ENCODE results near the gene NOP9.

The NOP9 gene

DNA sequence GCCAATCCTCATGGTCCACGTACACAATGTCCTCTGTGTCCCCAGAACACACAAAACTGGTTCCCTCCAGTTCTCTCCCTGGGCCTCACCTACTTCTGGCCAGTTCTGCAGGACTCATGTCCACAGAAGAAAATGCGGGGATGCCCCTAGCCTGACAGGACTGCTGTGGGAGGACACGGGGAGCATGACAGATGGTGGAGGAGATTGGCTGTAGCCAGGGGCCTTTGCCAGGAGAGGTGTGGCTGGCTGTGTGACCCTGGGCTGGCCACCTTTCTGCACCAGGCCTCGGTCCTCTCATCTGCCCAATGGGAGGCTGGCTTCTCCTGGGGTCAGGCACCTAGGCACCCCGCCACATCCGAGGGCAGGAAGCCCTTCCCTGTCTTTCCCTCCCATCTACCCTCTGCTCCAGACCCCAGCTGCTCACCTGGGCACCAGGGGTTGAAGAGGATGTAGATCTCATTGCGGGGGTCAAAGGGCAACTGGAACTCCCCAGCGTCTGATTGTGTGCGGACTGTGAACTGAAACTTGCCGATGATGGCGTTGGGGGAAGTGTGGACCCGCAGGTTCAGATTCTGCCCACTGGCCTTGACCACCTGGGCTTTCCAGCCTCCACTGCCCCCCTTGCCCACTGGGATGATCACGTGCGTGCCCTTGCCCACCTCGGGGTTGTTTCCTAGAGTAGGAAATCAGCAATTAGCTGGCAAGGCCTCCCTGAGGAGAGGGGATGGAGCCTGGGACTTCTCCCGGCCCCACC is 39.4 kb upstream of the NOP9 start:
- DNase-seq (ENCODE audit: extremely low read depth, low read depth) = no peak
- TF ChIP-seq, protein P1, sequence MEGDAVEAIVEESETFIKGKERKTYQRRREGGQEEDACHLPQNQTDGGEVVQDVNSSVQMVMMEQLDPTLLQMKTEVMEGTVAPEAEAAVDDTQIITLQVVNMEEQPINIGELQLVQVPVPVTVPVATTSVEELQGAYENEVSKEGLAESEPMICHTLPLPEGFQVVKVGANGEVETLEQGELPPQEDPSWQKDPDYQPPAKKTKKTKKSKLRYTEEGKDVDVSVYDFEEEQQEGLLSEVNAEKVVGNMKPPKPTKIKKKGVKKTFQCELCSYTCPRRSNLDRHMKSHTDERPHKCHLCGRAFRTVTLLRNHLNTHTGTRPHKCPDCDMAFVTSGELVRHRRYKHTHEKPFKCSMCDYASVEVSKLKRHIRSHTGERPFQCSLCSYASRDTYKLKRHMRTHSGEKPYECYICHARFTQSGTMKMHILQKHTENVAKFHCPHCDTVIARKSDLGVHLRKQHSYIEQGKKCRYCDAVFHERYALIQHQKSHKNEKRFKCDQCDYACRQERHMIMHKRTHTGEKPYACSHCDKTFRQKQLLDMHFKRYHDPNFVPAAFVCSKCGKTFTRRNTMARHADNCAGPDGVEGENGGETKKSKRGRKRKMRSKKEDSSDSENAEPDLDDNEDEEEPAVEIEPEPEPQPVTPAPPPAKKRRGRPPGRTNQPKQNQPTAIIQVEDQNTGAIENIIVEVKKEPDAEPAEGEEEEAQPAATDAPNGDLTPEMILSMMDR (IDR thresholded peaks at IDR 0.05; ENCODE audit: low read depth, low read length) = no peak

DNA sequence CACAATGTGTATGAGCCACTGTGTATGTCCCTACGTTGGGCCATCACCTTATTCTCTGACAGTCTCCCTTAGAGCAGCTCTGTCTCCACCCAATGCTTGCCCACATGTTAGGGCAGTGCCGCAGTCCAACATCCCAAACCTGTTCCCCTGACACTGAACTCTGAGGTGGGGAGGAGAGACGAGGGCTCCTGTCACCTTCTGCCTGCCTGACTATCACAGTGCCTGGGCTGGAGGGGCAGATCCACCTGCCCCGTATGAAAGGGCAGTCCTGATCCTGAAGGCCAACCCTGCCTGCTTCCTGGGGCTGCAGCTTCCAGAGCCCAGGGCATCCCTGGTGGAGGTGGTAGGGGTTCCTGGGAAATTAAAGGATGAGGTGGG is 38.9 kb upstream of the NOP9 start:
- TF ChIP-seq, protein P1 (IDR thresholded peaks at IDR 0.05; ENCODE audit: low read depth, low read length) = no peak
- no peak for DNase-seq (ENCODE audit: extremely low read depth, low read depth)

DNA sequence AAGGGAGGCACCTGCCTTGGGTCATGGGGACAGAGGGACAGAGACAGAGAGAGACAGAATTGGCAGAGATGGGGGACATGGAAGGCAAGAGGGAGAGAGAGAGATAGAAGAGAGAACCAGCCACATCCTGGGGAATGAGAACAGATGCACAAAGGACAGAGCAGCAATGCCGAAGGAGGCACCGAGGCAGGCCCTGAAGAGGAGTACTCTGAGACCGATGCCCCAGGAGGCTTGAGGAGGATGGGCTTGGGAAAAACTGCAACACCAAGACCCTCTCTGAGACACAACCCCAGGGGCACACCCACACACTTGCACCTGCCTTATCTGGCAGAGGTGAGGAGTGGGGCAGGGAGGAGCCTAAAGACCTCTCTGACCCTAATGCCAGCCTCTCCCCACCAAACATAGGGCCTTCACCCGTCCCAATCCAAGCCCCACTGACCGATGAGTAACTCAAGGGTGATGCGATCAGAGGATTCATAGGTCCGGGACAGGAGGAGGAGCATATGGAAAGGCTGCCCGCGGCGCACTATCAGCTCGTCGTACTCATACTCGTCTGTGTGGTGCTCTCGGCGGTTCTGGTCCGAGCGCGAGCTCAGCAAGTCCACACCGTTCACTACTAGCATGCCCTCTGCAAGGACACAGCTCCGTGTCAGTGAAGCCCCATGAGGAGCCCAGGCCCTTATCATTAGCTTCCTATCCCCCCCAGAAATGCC is 38.2 kb upstream of the NOP9 start:
- DNase-seq (ENCODE audit: extremely low read depth, low read depth) = no peak
- TF ChIP-seq, protein P1 (IDR thresholded peaks at IDR 0.05; ENCODE audit: low read depth, low read length) = no peak

DNA sequence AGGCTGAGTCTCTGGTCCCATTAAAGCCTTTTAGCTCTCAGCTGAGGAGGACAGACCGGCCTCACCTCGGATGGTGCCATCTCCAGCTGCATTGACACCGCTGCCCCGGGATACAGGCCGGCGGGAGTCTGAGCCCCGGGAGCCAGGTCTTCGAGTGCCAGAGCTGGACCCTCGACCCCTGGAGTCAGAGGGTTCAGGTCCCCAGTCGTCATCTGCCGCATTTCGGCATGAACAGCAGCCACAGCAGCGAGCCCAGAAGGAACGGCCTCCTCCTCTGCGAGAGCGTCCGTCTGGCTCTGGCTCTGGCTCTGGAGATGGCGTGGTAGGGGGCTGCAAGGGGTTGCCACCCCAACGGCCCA is 37.7 kb upstream of the NOP9 start:
- TF ChIP-seq, protein P1 (IDR thresholded peaks at IDR 0.05; ENCODE audit: low read depth, low read length) = no peak
- DNase-seq (ENCODE audit: extremely low read depth, low read depth) = no peak

DNA sequence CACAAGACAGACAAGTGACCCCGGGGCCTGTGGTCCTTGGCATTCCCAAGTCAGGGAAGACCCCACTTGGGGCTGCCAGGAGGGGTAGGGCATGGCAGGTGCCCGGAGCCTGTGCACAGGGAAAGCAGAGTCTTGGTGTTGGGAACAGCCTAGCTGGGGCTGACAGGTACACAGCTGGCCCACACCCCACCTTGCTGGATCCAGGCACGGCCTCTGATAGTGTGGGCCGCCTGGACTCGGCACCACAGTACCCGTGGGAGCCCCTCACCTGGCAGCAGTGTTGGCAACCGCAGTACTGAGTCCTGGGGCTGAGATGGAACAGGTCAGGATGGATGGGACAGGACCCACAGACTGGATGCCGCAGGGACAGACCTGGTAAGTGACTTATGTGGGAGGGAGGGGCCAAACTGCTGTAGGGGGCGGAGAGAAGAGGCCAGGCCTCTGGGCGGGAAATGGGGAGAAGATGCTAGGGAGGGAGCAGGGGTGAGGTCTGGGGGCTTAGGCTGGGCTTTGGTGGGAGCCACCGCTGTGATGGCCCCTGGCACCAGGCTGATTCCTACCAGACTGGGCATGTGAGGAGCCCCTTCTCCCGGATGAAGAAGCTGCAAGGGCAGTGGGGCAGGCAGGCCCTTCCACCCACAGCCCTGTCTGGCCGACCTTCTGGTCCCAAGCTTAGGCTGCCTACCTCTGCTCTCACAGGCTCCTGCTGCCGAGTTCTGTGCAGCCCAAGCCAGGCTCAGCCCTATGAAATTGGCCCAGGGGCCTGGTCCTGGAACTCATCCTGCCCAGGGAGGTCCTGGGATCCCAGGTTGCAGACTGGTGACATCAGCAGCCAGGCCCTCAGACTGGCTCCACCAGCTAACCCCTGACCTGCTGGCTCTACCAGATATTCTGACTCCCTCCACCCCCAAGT is 36.6 kb upstream of the NOP9 start, which contains the start of gene TGM1:
Gene TGM1 (minus strand): TSS at position 357 of the 913 bp plus-strand sequence. CDS start 825 bp downstream, outside the sequence.
- DNase-seq (ENCODE audit: extremely low read depth, low read depth) = no peak
- TF ChIP-seq, protein P1 (IDR thresholded peaks at IDR 0.05; ENCODE audit: low read depth, low read length) = no peak

DNA sequence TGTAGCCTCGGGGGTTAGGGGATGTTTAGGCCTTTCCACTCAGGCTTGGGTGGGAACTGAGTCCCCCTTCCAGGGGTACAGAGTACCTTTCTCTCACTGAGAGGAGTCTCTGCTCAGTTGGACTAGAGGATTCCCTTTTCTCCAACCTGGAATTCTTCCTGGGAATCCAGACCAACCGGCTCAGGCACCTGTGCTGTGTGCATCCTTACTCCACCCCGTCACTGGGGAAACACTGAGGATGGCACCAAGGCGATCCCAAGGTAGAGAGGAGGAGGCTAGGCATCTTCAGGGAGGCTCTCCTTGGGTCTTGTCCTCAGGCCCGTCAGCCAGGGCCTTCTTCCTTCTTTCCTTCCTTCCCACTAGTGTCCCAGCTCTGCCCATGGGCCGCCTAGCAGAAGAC is 35.8 kb upstream of the NOP9 start:
- DNase-seq (ENCODE audit: extremely low read depth, low read depth) = no peak
- TF ChIP-seq, protein P1 (IDR thresholded peaks at IDR 0.05; ENCODE audit: low read depth, low read length) = no peak
